ENCODE measurements around the gene WIPF3.

The WIPF3 gene

DNA sequence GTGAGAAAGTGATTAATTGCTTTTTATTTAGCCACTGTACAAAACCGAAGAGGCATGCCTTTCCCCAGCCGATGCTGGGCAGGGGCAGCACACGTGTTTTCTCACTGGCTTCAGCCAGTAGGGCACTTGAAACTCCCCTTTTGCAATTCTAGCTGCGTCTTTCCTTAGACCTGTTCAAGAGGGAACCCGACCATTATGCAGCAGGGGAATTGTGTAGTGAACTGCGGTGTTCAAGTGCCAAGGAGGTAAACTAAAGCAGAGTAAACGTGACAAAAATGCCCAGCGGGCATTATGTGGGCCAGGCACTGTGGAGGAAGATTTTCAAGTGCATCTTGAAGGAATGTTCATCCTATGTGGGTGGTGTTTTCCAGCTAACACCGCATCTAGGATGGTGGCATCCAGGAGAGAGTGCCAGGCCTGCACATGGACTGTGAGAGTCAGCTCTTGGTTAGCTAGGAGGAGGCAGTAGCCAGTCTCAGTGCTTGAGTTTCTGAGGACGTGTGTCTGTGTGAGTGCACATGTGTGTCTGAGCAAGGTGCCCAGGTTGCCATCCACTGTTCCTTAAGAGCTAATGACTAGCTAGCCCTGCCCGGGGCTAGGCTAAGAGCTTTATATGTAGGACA is 3.3 kb downstream of the WIPF3 start:
- no peak for DNase-seq (ENCODE audit: low read depth)

DNA sequence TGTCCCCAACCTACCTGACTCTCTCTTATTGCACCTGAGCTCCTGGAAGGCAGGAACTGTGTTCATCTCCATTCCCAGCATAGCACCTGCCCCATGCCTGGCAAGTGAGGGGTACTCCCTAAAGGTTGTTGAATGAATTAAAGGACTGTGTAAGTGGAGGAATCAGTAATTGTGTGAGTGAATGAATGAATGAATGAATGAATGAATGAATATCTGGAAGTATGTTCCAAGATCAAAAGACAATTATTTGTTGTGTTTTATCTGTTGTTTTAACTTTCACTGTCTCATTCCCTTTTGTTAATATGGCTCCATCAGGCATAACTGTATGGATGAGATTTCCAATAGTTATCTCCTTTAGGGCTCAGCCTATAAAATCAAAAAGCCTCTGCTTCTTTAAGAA is 4.0 kb downstream of the WIPF3 start:
- no peak for DNase-seq (ENCODE audit: low read depth)

DNA sequence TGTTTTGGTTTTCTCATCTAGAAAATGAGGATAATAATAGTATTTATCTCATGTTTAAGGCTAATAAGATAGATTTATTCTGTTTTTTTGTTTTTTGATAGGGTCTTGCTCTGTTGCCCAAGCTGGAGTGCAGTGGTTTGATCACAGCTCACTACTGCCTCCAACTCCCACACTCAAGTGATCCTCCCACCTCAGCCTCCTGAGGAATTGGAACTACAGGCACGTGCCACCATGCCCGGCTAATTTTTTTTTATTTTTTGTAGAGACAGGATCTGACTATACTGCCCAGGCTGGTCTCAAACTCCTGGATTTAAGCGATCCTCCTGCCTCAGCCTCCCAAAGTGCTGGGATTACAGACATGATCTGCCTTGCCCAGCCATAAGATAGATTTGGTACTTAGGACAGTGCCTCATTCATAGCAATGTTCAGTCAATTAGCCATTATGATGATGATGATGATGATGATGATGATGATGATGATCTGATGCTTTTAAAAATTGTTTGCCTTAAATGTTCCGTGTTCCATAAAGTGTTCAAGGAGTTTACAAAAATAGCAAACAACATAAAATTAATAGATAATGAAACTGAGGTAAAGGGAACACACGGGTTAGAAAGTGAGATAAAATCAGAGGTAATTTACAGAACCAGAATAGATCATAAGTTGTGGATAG is 4.6 kb downstream of the WIPF3 start:
- DNase-seq (ENCODE audit: low read depth) = no peak

DNA sequence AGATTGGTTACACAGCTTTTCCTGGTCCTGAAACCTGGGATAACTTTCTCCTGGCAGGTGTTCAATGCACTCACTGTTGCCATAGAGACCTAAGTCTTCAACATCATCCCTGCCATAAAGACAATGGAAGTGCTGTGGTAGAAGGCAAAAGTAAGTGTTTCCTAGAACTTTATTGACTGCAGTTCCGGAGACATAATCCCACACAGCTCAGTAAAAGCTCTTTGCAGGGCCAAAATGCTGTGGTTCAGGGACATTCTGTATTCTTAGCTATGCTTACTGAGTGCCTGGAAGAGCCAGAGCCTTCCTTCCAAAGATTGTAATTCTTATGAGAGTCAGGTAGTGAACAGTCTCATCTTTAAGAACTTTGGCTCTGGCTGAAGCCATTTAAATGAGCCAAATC is 5.3 kb downstream of the WIPF3 start:
- DNase-seq (ENCODE audit: low read depth) = no peak

DNA sequence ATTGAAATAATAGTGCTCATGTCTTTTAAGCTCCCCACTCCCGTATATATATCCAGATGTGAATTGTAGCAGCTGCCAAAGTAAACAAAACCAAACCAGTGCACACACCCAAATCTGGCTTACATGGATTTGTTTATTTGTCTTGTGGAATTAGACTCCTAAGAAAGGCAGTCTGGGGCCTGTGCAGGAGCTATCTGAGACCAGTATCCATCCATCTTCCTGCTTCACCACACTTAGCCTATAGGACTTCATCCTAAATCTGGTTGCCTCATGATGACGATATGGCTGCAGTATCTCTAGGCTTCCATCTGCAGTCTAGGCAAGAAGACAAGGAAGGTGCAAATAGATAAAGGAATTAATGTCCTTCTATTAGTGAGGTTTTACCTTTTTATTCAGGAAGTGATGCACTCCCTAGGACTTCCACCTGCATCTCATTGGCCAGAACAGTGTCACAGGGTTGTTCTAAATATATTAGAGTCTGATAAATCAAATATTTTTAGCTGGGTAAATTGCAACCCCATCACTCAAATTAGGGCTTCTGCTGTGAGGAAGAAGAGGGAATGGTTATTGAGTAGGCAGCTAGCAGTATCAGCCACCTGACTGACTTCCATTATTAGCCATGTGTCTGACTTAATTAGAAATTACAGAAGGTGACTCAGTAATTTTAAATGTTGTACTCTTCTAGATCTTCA is 6.0 kb downstream of the WIPF3 start:
- no peak for DNase-seq (ENCODE audit: low read depth)

DNA sequence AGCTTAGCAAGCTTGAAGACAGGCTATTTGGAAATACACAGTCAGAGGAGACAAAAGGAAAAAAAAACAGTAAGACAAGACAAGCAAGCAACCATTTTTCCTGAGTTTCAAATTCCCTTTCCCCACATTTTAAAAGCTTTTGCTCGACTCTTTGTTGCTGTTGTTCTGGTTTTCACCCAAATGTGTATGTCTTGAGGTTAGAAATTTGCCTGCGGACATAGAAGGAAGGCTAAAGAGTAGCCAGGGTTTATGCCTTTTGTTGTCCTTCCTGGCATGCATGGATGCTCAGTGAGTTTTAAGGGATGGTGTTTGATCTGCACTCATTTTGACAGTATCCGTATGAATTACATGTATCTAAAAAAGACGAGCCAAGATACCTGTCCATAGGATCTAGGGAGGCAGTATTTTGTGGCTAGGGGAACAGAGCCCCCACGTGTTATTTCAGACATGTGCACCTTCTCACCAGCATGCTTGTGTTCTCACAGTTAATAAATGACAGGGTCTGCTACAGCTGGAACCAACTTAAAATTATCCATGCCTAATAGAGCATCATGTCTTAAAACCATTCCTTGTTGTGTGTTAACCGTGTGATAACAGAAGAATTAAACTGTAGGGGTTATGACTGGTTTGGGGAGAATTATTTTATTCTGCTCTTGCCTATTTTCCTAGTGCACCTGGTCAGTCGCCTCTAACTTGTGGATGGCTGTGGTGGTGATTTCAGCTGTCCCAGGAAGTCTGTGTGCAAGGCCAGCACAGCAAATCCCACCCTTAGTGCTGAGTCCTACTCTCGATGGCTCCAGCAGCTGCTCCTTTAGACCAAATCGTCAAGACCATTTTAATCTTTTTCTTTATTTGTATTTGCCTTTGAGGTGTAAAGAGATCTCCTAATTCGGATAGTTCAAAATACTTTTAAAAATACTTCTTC is 9.1 kb downstream of the WIPF3 start:
- no peak for DNase-seq (ENCODE audit: low read depth)

DNA sequence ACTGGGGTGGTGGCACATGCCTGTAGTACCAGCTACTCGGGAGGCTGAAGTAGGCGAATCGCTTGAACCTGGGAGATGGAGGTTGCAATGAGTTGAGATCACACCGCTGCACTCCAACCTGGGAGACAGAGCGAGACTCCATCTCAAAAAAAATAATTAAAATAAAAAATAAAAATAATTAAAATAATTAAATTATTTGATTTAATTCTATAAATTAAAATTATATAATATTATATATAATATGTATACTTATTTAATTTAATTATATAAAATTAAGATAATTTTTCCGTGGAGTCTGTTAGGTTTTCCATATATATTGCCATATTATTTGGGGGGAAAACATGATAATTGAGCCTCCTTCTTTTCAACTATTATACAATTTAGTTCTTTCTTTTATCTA is 12.0 kb downstream of the WIPF3 start:
- no peak for DNase-seq (ENCODE audit: low read depth)

DNA sequence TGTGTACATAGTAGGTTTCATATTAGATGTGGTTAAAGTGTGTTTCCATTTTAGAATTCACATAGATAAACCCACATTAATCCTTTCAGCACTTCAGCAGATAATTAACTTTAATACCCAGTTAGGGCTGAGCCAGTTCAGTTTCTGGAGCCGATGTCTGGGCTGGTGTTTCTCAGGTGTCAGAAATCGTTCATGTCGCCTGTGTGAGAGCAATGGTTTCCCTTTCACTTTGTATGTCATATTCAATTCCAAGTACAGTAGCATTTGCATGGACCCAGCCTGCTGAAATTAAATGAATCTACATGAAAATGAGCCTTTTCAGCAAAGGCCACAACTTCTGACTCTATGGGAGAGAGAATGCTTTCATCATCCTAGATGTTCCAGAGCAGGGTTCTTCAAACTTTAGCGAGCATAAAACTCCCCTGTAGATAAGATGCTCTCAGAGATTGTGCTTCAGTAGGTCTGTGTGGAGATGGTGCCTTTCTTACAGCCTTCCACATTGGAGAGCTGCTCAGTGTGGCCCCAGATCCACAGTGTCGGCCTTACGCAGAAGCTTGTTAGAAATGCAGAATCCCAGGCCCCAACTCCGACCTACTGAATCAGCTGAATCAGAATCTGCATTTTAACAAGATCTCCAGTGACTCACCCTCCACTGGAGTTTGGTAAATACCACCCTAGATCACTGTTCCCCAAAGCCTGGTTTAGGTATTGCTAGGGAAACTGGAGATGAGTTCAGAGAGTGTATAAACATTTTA is 19.6 kb downstream of the WIPF3 start:
- no peak for DNase-seq (ENCODE audit: low read depth)

DNA sequence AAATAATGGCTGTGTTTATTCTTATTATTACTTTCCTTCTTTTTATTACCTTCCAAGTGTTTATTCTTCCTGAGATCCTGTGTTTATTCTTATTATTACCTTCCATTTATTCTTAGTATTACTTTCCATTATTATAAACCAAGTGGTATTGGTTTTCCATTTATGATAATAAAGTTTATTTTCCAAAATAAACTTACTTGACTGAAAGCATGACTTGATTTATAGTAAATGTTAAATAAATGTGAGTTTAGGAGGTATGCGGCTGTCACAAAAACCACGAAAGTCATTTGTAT is 20.2 kb downstream of the WIPF3 start:
- no peak for DNase-seq (ENCODE audit: low read depth)

DNA sequence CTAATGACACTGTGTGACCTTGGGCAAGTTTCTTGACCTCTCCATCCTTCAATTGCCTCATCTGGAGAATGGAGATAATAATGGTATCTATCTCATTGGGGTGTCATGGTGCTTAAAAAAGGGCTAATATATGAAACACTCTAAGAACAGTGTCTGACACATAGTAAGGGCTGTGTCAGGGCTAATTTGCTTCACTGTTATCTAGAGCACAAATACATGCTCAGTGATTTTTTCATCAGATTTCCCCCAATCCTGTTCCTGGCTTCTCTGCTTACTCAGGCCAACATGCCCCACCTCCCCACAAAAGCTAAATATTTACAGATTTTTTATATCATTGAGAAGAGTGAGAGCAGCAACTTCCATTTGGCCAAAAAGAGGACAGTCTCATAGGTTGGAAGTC is 20.6 kb downstream of the WIPF3 start:
- DNase-seq (ENCODE audit: low read depth) = no peak

DNA sequence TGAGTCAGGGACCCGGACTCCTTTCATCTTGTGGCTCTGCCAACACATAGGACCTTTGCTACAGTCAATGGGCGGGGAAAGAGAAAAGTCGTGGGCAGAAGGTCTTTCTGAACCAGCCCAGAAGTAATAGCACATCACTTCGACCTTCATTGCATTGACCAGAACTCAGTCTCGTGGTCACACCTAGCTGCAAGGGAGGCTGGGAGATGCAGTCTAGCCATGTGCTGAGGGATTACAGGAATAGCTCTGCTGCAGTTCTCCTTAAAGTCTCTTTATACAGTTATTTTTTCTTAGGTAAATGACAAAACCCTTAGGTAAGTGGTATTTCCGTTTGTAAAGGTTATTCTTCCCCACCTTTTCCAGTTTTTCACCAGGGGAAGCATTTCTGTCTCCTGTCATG is 25.4 kb downstream of the WIPF3 start:
- DNase-seq (ENCODE audit: low read depth) = no peak

DNA sequence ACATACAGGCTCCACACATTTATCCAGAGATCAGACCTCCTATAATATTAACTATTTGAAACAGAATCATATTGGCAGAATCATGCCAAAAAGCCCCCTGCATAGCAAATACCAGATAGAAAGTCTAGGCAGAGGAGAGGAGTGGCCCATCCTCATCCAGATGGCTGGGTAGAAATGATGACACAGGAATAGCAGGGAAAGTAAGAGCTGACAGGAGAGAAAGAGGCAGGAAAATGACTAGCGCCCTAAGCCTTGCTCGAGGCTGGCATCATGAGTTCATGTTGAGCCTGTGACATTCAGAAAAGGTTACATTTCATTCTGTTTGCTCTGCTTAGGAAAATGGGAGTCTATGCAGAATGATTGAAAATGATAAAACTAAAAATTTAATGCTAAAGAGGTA is 27.6 kb downstream of the WIPF3 start:
- DNase-seq (ENCODE audit: low read depth) = no peak

DNA sequence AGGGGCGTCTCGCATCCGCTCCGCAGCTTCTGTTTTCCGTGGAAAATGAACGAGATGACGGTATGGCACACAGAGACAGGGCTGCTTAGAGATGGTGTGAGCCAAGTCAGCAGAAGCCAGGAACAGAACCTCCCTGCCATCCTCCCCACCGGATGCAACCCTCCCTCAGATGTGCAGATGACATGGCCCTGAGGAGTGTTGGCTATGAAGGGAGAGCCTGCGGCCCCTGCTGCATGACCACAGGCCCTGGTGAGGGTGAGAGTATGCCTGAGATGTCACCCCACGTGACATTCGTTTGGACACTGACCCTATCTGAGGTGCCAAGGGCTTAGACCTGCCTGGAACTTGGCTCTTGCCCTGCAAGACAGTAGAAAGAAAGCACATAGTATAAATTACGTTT is 29.4 kb downstream of the WIPF3 start:
- no peak for DNase-seq (ENCODE audit: low read depth)

DNA sequence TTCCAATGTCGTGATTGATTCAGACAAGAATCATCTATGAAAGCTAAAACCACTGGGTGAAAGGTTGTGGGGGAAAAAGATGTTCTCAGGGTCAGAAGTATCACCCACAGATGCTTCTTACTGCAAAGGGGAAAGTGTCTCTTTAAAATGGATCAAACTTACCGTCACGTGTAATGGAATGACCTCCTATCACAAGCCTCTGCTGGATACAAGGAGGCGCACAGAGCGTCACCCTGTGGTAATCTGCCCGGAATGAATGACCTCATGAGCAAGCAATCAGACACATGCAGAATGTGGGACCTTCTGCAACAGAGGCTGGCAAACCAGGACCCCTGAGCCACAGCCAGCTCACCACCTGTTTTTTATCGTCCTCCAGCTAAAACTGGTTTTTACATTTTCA is 33.0 kb downstream of the WIPF3 start:
- no peak for DNase-seq (ENCODE audit: low read depth)

DNA sequence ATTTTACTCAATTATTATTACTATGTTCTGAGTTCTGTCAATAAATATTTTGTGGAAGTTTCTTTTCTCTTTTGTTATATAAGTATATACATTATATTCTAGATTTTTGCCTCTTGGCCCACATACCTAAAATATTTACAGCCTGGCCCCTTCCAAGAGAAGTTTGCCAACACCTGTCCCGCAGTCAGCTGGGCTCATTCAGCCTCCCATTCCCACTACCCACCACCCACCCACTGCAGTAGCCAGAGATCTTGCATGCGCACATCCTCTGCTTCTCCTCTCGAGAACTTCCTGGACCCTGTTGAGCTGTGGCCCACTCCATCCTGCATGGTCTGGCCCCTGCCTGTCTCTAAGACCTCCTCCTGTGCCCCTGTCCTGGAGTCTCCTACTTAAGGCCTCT is 33.6 kb downstream of the WIPF3 start:
- DNase-seq (ENCODE audit: low read depth) = no peak

DNA sequence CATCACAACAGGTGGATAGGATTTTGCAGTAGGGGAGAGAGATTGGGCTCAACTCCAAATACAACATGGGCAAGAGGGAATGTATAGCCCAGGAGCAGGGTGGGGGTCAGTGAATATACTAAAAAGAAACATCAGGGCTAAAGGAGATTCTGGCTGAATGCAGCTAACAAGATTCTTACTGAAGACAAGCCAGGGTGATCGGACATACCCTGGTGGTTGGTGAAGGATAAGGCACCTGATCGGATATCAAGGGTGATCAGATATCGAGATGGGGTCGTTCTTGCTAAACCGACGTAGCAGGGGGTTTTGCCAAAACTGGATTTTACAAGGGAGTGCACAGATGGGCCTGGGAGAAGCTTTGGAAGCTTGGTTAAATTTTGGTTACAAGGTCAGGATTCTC is 34.4 kb downstream of the WIPF3 start:
- DNase-seq (ENCODE audit: low read depth) = no peak

DNA sequence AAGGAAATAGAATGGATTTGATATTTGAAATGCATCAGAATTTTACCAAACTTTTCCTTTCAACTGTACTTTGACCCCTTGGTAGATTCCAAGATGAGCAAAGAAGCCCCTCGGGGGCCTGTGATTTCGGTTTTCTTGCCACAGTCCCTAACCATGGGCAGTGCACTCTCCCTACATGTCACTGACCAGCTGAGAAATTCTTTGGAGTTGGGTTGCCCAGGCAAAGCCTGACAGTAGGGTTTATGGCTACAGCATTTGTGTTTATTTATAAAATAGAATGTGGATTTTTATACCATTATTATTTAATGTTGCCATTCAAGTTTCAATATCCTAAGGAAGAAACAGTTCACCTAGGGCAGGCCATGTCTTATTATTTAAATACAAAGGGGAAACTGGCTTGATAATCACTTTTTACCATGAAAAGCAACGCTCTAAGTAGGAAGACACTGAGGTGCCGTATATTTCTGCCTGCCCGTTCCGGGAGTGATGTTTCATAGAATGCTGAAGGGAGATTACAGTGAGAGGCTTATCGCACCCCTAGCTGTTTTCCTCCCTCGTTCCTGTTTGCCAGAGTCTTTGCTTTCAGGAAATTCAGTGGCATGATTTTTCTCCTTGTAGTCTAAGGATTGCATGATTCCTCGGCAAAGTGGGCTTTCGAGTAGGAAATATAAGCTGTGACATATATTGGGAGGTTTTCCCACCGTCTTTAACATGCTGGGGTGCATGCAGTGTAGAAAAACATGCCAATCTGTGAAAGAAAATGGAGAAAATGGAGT is 35.8 kb downstream of the WIPF3 start:
- no peak for DNase-seq (ENCODE audit: low read depth)

DNA sequence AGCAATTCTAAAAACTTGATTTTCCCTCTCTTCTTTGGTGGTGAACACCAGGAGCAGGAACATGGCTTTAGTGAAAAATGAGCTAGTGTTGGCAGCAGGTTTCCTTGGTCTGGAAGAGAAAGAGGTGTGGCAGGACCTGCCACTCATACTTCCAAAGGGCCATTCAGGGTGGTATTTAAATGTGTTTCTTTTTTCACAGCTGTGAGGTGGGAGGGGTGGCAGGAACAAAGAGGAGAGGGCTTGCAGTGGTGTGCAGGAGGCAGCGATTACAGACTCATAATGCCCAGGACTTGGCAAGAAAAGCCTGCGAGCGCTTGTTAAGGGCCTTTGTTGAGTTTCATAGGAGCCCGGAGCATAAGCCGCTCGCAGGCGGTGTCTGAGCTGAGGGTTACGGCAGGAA is 36.8 kb downstream of the WIPF3 start:
- no peak for DNase-seq (ENCODE audit: low read depth)

DNA sequence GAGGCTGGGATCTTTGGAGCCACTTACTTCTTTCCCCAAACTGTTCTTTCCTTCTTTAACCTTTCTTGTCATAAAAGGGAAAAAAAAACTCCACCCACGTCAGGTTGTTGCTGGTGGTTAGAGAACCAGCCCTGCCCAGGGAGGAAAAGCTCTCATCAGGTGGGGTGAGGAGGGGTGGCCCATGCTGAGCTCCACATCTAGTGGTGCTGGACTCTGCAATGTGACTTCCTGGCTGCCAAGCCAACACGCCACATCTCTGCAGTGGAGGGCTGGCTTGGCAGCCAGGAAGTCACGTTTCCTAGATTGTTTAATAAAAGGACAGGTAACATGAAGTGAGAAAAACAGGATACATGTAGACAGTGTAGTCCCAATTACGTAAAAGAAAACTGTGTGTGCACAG is 37.4 kb downstream of the WIPF3 start:
- no peak for DNase-seq (ENCODE audit: low read depth)

DNA sequence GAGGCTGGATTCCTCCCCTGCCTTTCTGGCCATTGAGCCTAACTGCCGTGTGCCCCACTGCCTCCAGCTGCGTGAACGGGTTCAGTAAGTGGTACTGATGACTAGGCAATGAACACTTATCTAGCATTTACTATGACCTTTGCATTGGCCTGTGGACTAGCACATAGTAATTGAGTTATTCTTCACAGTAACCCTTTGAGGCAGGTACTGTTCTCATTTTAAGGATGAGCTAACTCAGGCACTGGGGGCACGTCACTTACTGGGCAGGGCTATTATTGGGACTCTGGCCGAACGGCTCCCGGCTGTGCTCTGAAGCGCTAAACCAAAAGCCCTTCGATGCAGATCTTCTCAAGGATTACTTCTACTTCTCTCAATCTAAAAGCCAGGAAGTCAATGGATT is 38.3 kb downstream of the WIPF3 start:
- DNase-seq (ENCODE audit: low read depth) = no peak

DNA sequence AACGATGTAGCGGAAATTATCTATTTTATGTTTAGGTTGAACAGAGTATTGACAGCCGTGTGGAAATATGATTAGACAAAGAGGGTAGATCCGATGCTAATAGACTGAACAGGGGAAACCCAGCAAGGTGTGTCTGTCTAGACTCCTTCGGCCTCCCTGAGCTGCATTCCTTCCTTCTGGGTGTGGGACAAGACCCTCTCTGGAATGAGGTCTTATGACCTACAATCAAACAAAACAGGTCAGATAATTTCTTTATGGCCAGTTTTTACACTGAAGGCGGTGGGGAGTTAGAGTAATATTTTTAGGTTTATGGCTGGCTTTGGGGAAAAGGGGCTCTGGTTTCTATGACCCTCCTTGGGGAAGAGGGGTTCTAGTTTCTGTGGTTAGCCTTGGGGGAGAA is 41.2 kb downstream of the WIPF3 start:
- DNase-seq (ENCODE audit: low read depth) = no peak

All from stimulated activated CD8-positive, alpha-beta memory T cell treated with anti-CD3 and anti-CD28 coated beads, Interleukin-12 subunit alpha, Interleukin-12 subunit beta, amount 100 ng/mL, for 4 hours (primary cell).